Astrocyte (in vitro differentiated cells and primary cell): ENCODE measurements around the gene PLEKHG4. TPM values are rescaled to one million over a fixed set of nuclear protein-coding genes. Genes with fewer than 3 reads are reported as not detected.

Experiments
- DNase-seq: peaks from one replicate; pipeline ENCODE4 v3.0.0-alpha.2; 2010; ENCODE audit warnings: low read depth
- FAIRE-seq: peaks from 2 replicates; lab custom pipeline; 2011; peaks lifted over from hg19 to GRCh38; lab: Jason Lieb, UNC
- H2AFZ ChIP-seq: 2 replicates; pipeline ENCODE4 v1.6.0; 2012; ENCODE audit warnings: low read depth, low read length, inconsistent platforms
- H3K27ac ChIP-seq: 2 replicates; pipeline ENCODE4 v1.5.1; 2011; ENCODE audit warnings: low read depth, low read length, inconsistent platforms
- H3K27me3 ChIP-seq: 2 replicates; pipeline ENCODE4 v1.6.0; 2011; ENCODE audit warnings: low read length, inconsistent platforms; ENCODE audit not compliant: insufficient read depth
- H3K36me3 ChIP-seq: 2 replicates; pipeline ENCODE4 v1.5.1; 2011; ENCODE audit warnings: low read length, inconsistent platforms; ENCODE audit not compliant: insufficient read depth
- H3K4me1 ChIP-seq: 2 replicates; pipeline ENCODE4 v1.5.1; 2011; ENCODE audit warnings: low read length, inconsistent platforms; ENCODE audit not compliant: insufficient read depth
- H3K4me2 ChIP-seq: 2 replicates; pipeline ENCODE4 v1.6.0; 2012; ENCODE audit warnings: low read length, inconsistent platforms
- H3K4me3 ChIP-seq: 2 replicates; pipeline ENCODE4 v1.5.1; 2011; ENCODE audit warnings: low read depth, mild to moderate bottlenecking, low read length, inconsistent platforms; ENCODE audit not compliant: insufficient read depth
- H3K79me2 ChIP-seq: 2 replicates; pipeline ENCODE4 v1.6.0; 2012; ENCODE audit warnings: mild to moderate bottlenecking, low read length, inconsistent platforms; ENCODE audit not compliant: insufficient read depth
- H3K9ac ChIP-seq: 2 replicates; pipeline ENCODE4 v1.6.0; 2012; ENCODE audit warnings: mild to moderate bottlenecking, low read length, inconsistent platforms
- H3K9me3 ChIP-seq: 2 replicates; pipeline ENCODE4 v1.5.1; 2012; ENCODE audit warnings: low read depth, mild to moderate bottlenecking, low read length, inconsistent platforms; ENCODE audit not compliant: insufficient read depth
- H4K20me1 ChIP-seq: 2 replicates; pipeline ENCODE4 v1.6.0; 2012; ENCODE audit warnings: low read length, inconsistent platforms; ENCODE audit not compliant: insufficient read depth
- H3K27ac Mint-ChIP-seq: one replicate; pipeline ENCODE4 v1.8.0; 2021; ENCODE audit warnings: mild to moderate bottlenecking, mixed read lengths; ENCODE audit not compliant: unreplicated experiment
- H3K27me3 Mint-ChIP-seq: one replicate; pipeline ENCODE4 v1.8.0; 2021; ENCODE audit warnings: low read depth, mixed read lengths; ENCODE audit not compliant: unreplicated experiment
- H3K36me3 Mint-ChIP-seq: one replicate; pipeline ENCODE4 v1.8.0; 2021; ENCODE audit warnings: low read depth, mixed read lengths; ENCODE audit not compliant: unreplicated experiment
- H3K4me1 Mint-ChIP-seq: one replicate; pipeline ENCODE4 v1.8.0; 2021; ENCODE audit warnings: low read depth, mixed read lengths; ENCODE audit not compliant: unreplicated experiment
- H3K4me3 Mint-ChIP-seq: one replicate; pipeline ENCODE4 v1.8.0; 2021; ENCODE audit warnings: mild to moderate bottlenecking, moderate library complexity, mixed read lengths; ENCODE audit not compliant: unreplicated experiment
- H3K9me3 Mint-ChIP-seq: one replicate; pipeline ENCODE4 v1.8.0; 2021; ENCODE audit warnings: mild to moderate bottlenecking, mixed read lengths; ENCODE audit not compliant: unreplicated experiment
- EZH2 ChIP-seq: IDR thresholded peaks from 2 replicates; pipeline ENCODE4 v1.6.1; 2012; ENCODE audit warnings: mild to moderate bottlenecking, low read length, inconsistent platforms; ENCODE audit not compliant: insufficient read depth
- total RNA-seq: library from RNA; stranded (reverse); gene quantifications from 2 replicates; pipeline ENCODE4 v1.2.1, GENCODE V29; 2021
- TF ChIP-seq, protein P1 (sequence below): IDR thresholded peaks from 2 replicates; pipeline ENCODE4 v1.5.1; 2011; ENCODE audit warnings: low read depth, mild to moderate bottlenecking, inconsistent platforms, low read length, moderate library complexity; ENCODE audit not compliant: insufficient read depth

Gene PLEKHG4
- total RNA-seq, 1 donor from 2014 or later: 2.4 TPM

DNA sequence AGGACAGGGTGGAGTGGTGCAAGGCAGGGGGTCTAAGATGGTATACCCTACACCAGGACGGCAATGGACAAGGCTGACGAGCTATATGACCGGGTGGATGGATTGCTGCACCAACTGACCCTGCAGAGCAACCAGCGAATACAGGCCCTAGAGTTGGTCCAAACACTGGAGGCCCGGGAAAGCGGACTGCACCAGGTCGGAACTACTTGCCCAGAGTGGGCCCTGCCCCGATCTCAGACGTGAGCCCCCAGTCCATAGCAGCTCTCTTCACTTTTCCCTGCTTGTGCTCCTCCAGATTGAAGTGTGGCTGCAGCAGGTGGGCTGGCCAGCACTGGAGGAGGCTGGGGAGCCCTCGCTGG, 3.1 kb downstream of the PLEKHG4 start:
- Mint-ChIP-seq H3K4me3 (no peak overlapping the region), H3K9me3 (peaks cover 3% of the 10 kb centered on the region), H3K27me3 (peaks cover 31% of the 10 kb centered on the region), H3K27ac (no peak overlapping the region), H3K4me1 (peaks cover 20% of the 10 kb centered on the region), H3K36me3 (peaks cover 6% of the 10 kb centered on the region)
- peaks cover 16% of the 10 kb centered on the region for H3K4me1 ChIP-seq
- TF ChIP-seq, protein P1, sequence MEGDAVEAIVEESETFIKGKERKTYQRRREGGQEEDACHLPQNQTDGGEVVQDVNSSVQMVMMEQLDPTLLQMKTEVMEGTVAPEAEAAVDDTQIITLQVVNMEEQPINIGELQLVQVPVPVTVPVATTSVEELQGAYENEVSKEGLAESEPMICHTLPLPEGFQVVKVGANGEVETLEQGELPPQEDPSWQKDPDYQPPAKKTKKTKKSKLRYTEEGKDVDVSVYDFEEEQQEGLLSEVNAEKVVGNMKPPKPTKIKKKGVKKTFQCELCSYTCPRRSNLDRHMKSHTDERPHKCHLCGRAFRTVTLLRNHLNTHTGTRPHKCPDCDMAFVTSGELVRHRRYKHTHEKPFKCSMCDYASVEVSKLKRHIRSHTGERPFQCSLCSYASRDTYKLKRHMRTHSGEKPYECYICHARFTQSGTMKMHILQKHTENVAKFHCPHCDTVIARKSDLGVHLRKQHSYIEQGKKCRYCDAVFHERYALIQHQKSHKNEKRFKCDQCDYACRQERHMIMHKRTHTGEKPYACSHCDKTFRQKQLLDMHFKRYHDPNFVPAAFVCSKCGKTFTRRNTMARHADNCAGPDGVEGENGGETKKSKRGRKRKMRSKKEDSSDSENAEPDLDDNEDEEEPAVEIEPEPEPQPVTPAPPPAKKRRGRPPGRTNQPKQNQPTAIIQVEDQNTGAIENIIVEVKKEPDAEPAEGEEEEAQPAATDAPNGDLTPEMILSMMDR: no peak
- no peak for TF ChIP-seq EZH2
- FAIRE-seq: no peak
- DNase-seq: no peak
- no peak overlapping the region for H3K9ac ChIP-seq
- no peaks in the 10 kb centered on the region for H3K9me3 ChIP-seq
- H4K20me1 ChIP-seq: no peaks in the 10 kb centered on the region
- no peak overlapping the region for H2AFZ ChIP-seq
- H3K79me2 ChIP-seq: peaks cover 2% of the 10 kb centered on the region
- no peaks in the 10 kb centered on the region for H3K36me3 ChIP-seq
- H3K27me3 ChIP-seq: no peaks in the 10 kb centered on the region
- H3K27ac ChIP-seq: no peak overlapping the region
- H3K4me2 ChIP-seq: no peak overlapping the region
- no peak overlapping the region for H3K4me3 ChIP-seq

DNA sequence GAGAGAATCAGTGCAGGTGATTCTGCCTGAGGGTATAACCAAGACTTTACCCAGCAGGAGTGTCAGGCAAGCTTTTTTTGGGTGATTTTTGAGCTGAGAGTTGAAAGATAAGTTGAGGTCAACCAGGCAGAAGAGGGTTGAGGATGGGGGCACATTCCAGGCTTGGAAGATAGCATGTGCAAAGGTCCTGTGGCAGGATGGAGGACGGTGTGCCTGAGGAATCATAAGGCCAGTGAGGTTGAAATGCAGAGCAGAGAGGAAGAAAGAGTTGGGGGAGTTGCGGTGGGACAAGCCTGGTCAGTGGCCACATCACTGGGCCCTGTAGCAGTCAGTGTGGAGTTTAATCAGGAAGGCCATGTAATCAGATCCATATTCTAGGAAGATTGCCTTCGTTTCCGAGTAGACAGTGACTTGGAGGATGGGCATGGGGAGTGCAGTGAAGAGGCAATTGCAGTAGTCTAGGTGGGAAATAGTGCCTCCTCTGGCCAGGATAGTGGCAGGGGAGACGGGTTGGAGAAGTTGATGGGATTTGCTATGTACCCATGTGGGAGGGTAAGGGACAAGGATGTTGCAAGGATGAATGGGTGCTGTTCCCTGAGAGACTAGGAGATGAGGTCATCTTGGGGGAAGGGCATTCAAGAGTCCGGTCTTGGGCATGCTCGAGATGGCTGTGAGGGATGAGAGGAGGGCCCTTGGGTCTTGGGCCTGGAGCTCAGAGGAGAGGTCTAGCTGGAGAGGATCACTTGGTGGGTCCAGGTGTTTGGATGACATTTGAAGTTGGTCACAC, 3.9 kb downstream of the PLEKHG4 start:
- Histone ChIP-seq H3K79me2 (peaks cover 2% of the 10 kb centered on the region), H3K9me3 (no peaks in the 10 kb centered on the region), H3K9ac (no peak overlapping the region), H2AFZ (no peak overlapping the region), H3K36me3 (no peaks in the 10 kb centered on the region), H3K4me2 (no peak overlapping the region), H3K4me1 (peaks cover 8% of the 10 kb centered on the region), H3K27ac (no peak overlapping the region), H3K27me3 (no peaks in the 10 kb centered on the region), H4K20me1 (no peaks in the 10 kb centered on the region), H3K4me3 (no peak overlapping the region)
- FAIRE-seq: no peak
- Mint-ChIP-seq H3K4me3 (no peak overlapping the region), H3K27ac (peak overlapping the region; percentile 42), H3K4me1 (peaks cover 14% of the 10 kb centered on the region), H3K9me3 (peaks cover 3% of the 10 kb centered on the region), H3K27me3 (peaks cover 31% of the 10 kb centered on the region), H3K36me3 (peaks cover 6% of the 10 kb centered on the region)
- TF ChIP-seq EZH2: no peak
- TF ChIP-seq, protein P1: no peak
- peak; percentile 33 for DNase-seq
